ENCODE data around the gene GPD1.
A peak's percentile ranks its signal among the peaks of the same experiment; 100 is the strongest.

Gene GPD1

GRCh38 chr12:50059440-50060119 lies 44.2 kb upstream of the GPD1 start:
- no peaks in the 10 kb centered on the region for H4K20me1 ChIP-seq (ENCODE audit: insufficient read depth, low read length, poor library complexity, severe bottlenecking)
- TF ChIP-seq EZH2phosphoT487 (IDR thresholded peaks at IDR 0.05; ENCODE audit: borderline replicate concordance) (no peak), CTCF (conservative IDR thresholded peaks at IDR 0.05; ENCODE audit: low read length) (no peak)
- no peaks in the 10 kb centered on the region for H3K36me3 ChIP-seq (ENCODE audit: insufficient read depth, low read length)
- peak overlapping the region; percentile 87 for H3K4me2 ChIP-seq (ENCODE audit: low read depth, low read length, poor library complexity, severe bottlenecking)
- H2AFZ ChIP-seq (ENCODE audit: low read length): peak overlapping the region; percentile 19; the same call in 1 of the 2 replicates
- H3F3A ChIP-seq (ENCODE audit: low read depth): no peaks in the 10 kb centered on the region
- H3K9me2 ChIP-seq (replicated peaks; ENCODE audit: low read depth, low read length): no peaks in the 10 kb centered on the region
- peak overlapping the region; percentile 72 for H3K4me3 ChIP-seq (ENCODE audit: low read length, poor library complexity, severe bottlenecking)
- peak overlapping the region; percentile 29 for H3K9ac ChIP-seq (ENCODE audit: low read depth, low read length, poor library complexity, severe bottlenecking)
- H3K9me3 ChIP-seq (ENCODE audit: insufficient read depth, low read depth, low read length): no peaks in the 10 kb centered on the region
- no peaks in the 10 kb centered on the region for H3K27me3 ChIP-seq (ENCODE audit: insufficient read depth, low read length, poor library complexity, severe bottlenecking)
- peaks cover 68% of the 10 kb centered on the region for H3K4me1 ChIP-seq (ENCODE audit: insufficient read depth, low read length, poor library complexity, severe bottlenecking)
- no peaks in the 10 kb centered on the region for H3K79me2 ChIP-seq (ENCODE audit: insufficient read depth, low read length)

- H3F3A ChIP-seq (ENCODE audit: low read depth): no peaks in the 10 kb centered on the region
- peak overlapping the region; percentile 47 for H3K9ac ChIP-seq (ENCODE audit: low read depth, low read length, poor library complexity, severe bottlenecking)
- peak overlapping the region; percentile 72 for H3K4me3 ChIP-seq (ENCODE audit: low read length, poor library complexity, severe bottlenecking)
- peak overlapping the region; percentile 87 for H3K4me2 ChIP-seq (ENCODE audit: low read depth, low read length, poor library complexity, severe bottlenecking)
- H3K27me3 ChIP-seq (ENCODE audit: insufficient read depth, low read length, poor library complexity, severe bottlenecking): no peaks in the 10 kb centered on the region
- no peaks in the 10 kb centered on the region for H4K20me1 ChIP-seq (ENCODE audit: insufficient read depth, low read length, poor library complexity, severe bottlenecking)
- H3K79me2 ChIP-seq (ENCODE audit: insufficient read depth, low read length): no peaks in the 10 kb centered on the region
- TF ChIP-seq CTCF (conservative IDR thresholded peaks at IDR 0.05; ENCODE audit: low read length) (no peak), EZH2phosphoT487 (IDR thresholded peaks at IDR 0.05; ENCODE audit: borderline replicate concordance) (no peak)
- peaks cover 68% of the 10 kb centered on the region for H3K4me1 ChIP-seq (ENCODE audit: insufficient read depth, low read length, poor library complexity, severe bottlenecking)
- H3K9me2 ChIP-seq (replicated peaks; ENCODE audit: low read depth, low read length): no peaks in the 10 kb centered on the region
- H2AFZ ChIP-seq (ENCODE audit: low read length): peak overlapping the region; percentile 19; the same call in 1 of the 2 replicates
- H3K9me3 ChIP-seq (ENCODE audit: insufficient read depth, low read depth, low read length): no peaks in the 10 kb centered on the region
- H3K36me3 ChIP-seq (ENCODE audit: insufficient read depth, low read length): no peaks in the 10 kb centered on the region
Observed at GRCh38 chr12:50060120-50060468, 43.7 kb upstream of the GPD1 start.

GRCh38 chr12:50061171-50061570 lies 42.6 kb upstream of the GPD1 start:
- no peak for TF ChIP-seq EZH2phosphoT487 (IDR thresholded peaks at IDR 0.05; ENCODE audit: borderline replicate concordance)
- no peak for TF ChIP-seq CTCF (conservative IDR thresholded peaks at IDR 0.05; ENCODE audit: low read length)
- no peaks in the 10 kb centered on the region for H3K9me3 ChIP-seq (ENCODE audit: insufficient read depth, low read depth, low read length)
- H3K4me1 ChIP-seq (ENCODE audit: insufficient read depth, low read length, poor library complexity, severe bottlenecking): peaks cover 75% of the 10 kb centered on the region
- no peak overlapping the region for H3K4me3 ChIP-seq (ENCODE audit: low read length, poor library complexity, severe bottlenecking)
- H4K20me1 ChIP-seq (ENCODE audit: insufficient read depth, low read length, poor library complexity, severe bottlenecking): no peaks in the 10 kb centered on the region
- no peaks in the 10 kb centered on the region for H3K36me3 ChIP-seq (ENCODE audit: insufficient read depth, low read length)
- peak overlapping the region; percentile 87 for H3K4me2 ChIP-seq (ENCODE audit: low read depth, low read length, poor library complexity, severe bottlenecking)
- no peaks in the 10 kb centered on the region for H3K27me3 ChIP-seq (ENCODE audit: insufficient read depth, low read length, poor library complexity, severe bottlenecking)
- H3F3A ChIP-seq (ENCODE audit: low read depth): no peaks in the 10 kb centered on the region
- no peaks in the 10 kb centered on the region for H3K9me2 ChIP-seq (replicated peaks; ENCODE audit: low read depth, low read length)
- H2AFZ ChIP-seq (ENCODE audit: low read length): no peak overlapping the region
- H3K79me2 ChIP-seq (ENCODE audit: insufficient read depth, low read length): no peaks in the 10 kb centered on the region
- peak overlapping the region; percentile 47 for H3K9ac ChIP-seq (ENCODE audit: low read depth, low read length, poor library complexity, severe bottlenecking)

Measured in Loucy (cell line).